GM12878 (cell line): ENCODE measurements around the gene CTRL. TPM values are rescaled to one million over a fixed set of nuclear protein-coding genes. Genes with fewer than 3 reads are reported as not detected.

Source experiments
- ATAC-seq: fragments of 200-7000 bp; cut with Tn5 transposase; 3 replicates; pipeline ENCODE4 v1.9.1; 2020; ENCODE audit warnings: mild to moderate bottlenecking, moderate library complexity
- BruUV-seq: library from RNA; stranded (reverse); fragments of 400-500 nt; replicated peaks from 2 replicates; lab custom pipeline; 2021; lab: Mats Ljungman, UMichigan
- CTCF ChIA-PET: fragments of 300-600 bp; sonication (Branson Sonifier 250); formaldehyde crosslinking; extraction: SDS; loops from one replicate; lab custom pipeline; 2021; ENCODE audit warnings: inconsistent platforms; lab: Yijun Ruan, JAX
- POLR2A ChIA-PET: fragments of 350-600 bp; formaldehyde crosslinking; extraction: SDS; loops from one replicate; lab custom pipeline; 2021; ENCODE audit warnings: inconsistent platforms; lab: Charles Lee
- RAD21 ChIA-PET: fragments of 300-600 bp; sonication (Branson Sonifier 250); formaldehyde crosslinking; loops from one replicate; lab custom pipeline; 2023; ENCODE audit warnings: antibody characterized with exemption; ENCODE audit not compliant: unreplicated experiment; lab: Charles Lee
- SMC1A ChIA-PET: fragments of 300-600 bp; sonication (Branson Sonifier 250); formaldehyde crosslinking; loops from one replicate; lab custom pipeline; 2023; ENCODE audit not compliant: unreplicated experiment, uncharacterized antibody; lab: Charles Lee
- DNase-seq: peaks from one replicate; pipeline ENCODE4 v3.0.0-alpha.2; 2011; ENCODE audit warnings: low read depth, low spot score
- FAIRE-seq: peaks from 3 replicates; lab custom pipeline; 2011; peaks lifted over from hg19 to GRCh38; lab: Jason Lieb, UNC
- H2AFZ ChIP-seq: 2 replicates; pipeline ENCODE4 v1.6.0; 2011; ENCODE audit warnings: low read depth, low read length, control low read depth; ENCODE audit not compliant: control insufficient read depth
- H3K27ac ChIP-seq: 2 replicates; pipeline ENCODE4 v1.5.1; 2011; ENCODE audit warnings: control low read depth; ENCODE audit not compliant: control insufficient read depth, insufficient read depth
- H3K27me3 ChIP-seq, 2 experiments: replicated peaks in 1 of 2; 2 replicates each; pipeline versions ENCODE4 v1.6.0 to v1.6.1; 2011; ENCODE audit warnings: low read length in 1 of 2; ENCODE audit not compliant: control insufficient read depth in 2 of 2, insufficient read depth in 2 of 2
- H3K36me3 ChIP-seq, 2 experiments: 2 replicates each; pipeline ENCODE4 v1.5.1; 2011; ENCODE audit warnings: low read length in 1 of 2; ENCODE audit not compliant: control insufficient read depth in 2 of 2, insufficient read depth in 2 of 2
- H3K4me1 ChIP-seq: 2 replicates; pipeline ENCODE4 v1.6.1; 2011; ENCODE audit warnings: mild to moderate bottlenecking, low read length, moderate library complexity, mixed read lengths; ENCODE audit not compliant: control insufficient read depth, insufficient read depth
- H3K4me2 ChIP-seq: 2 replicates; pipeline ENCODE4 v1.6.0; 2011; ENCODE audit warnings: control low read depth; ENCODE audit not compliant: control insufficient read depth, insufficient read depth
- H3K4me3 ChIP-seq: fragments of 200-600 bp; sonication (generic); 2 replicates; pipeline ENCODE4 v1.5.1; 2016
- H3K79me2 ChIP-seq: 2 replicates; pipeline ENCODE4 v1.6.0; 2011; ENCODE audit warnings: low read length; ENCODE audit not compliant: control insufficient read depth, insufficient read depth
- H3K9ac ChIP-seq: 2 replicates; pipeline ENCODE4 v1.8.0; 2011; ENCODE audit warnings: low read length, control low read depth, mixed read lengths; ENCODE audit not compliant: control insufficient read depth, insufficient read depth
- H3K9me3 ChIP-seq: replicated peaks from 3 replicates; pipeline ENCODE4 v1.5.1; 2011; ENCODE audit warnings: mild to moderate bottlenecking, low read length; ENCODE audit not compliant: control insufficient read depth, insufficient read depth
- H4K20me1 ChIP-seq: 2 replicates; pipeline ENCODE4 v1.6.0; 2011; ENCODE audit not compliant: control insufficient read depth, insufficient read depth
- FOXK2 ChIP-seq: fragments of 450-650 bp; IDR thresholded peaks from 2 replicates; pipeline ENCODE4 v1.6.1; 2017; ENCODE audit warnings: mild to moderate bottlenecking, moderate library complexity
- HDAC2 ChIP-seq: fragments of 200-600 bp; sonication (generic); IDR thresholded peaks from 2 replicates; pipeline ENCODE4 v1.6.1; 2017
- IRF4 ChIP-seq: IDR thresholded peaks from 2 replicates; pipeline ENCODE4 v1.6.1; 2011; ENCODE audit warnings: low read depth, low read length
- KLF5 ChIP-seq: fragments of 450-650 bp; IDR thresholded peaks from 2 replicates; pipeline ENCODE4 v1.6.1; 2014; ENCODE audit warnings: mild to moderate bottlenecking; ENCODE audit not compliant: partially characterized antibody
- NFXL1 ChIP-seq: fragments of 450-650 bp; IDR thresholded peaks from 2 replicates; pipeline ENCODE4 v1.6.1; 2017; ENCODE audit warnings: antibody characterized with exemption, mild to moderate bottlenecking, borderline replicate concordance
- SMAD1 ChIP-seq: fragments of 450-650 bp; IDR thresholded peaks from 2 replicates; pipeline ENCODE4 v1.6.1; 2018; ENCODE audit warnings: mild to moderate bottlenecking, low read depth; ENCODE audit not compliant: partially characterized antibody
- STAT3 ChIP-seq: IDR thresholded peaks from 2 replicates; pipeline ENCODE4 v1.6.1; 2011; ENCODE audit warnings: low read depth, low read length, improper control_type of control experiment
- TCF3 ChIP-seq: IDR thresholded peaks from 2 replicates; pipeline ENCODE4 v1.6.1; 2012; ENCODE audit warnings: low read depth, mild to moderate bottlenecking, low read length, borderline replicate concordance; ENCODE audit not compliant: insufficient read depth
- ZNF217 ChIP-seq: fragments of 450-650 bp; IDR thresholded peaks from 2 replicates; pipeline ENCODE4 v1.6.1; 2017; ENCODE audit warnings: antibody characterized with exemption, mild to moderate bottlenecking
- WGBS: methylation state at CpG from one replicate; pipeline ENCODE4 v1.1.6; 2016; ENCODE audit warnings: low lambda C conversion rate; ENCODE audit not compliant: insufficient replicate concordance, insufficient coverage; ENCODE audit errors: missing lambda C conversion rate; 5-methylcytosine and 5-hydroxymethylcytosine counted together
- in situ Hi-C: fragments of 300-500 bp; cut with MboI; formaldehyde crosslinking; loops from 9 replicates; pipeline ENCODE4 v1.14.3; 2018; ENCODE audit warnings: mixed read lengths
- intact Hi-C: fragments of 100-400 bp; cut with micrococcal nuclease; formaldehyde crosslinking; loops from one replicate; pipeline ENCODE4 v1.14.2; 2022; ENCODE audit not compliant: unreplicated experiment
- polyA plus RNA-seq, 11 experiments: library from polyadenylated mRNA; depleted of rRNA in 4 of 11; unstranded in 6 of 11; stranded (reverse) in 5 of 11; fragments of >200 nt; fragmentation: Nextera tagmentation in 4 of 11; fragmentation: Illumina TruSeq in 1 of 11; extraction: Ambion mirVana in 4 of 11; extraction: Trizol in 1 of 11; gene quantifications; 1 replicate in 1 of 11; 2 replicates in 10 of 11; pipeline versions ENCODE4 v1.2.1 to v1.2.3, GENCODE V29; 2011 to 2016; ENCODE audit warnings: inconsistent platforms in 2 of 11, missing spikeins in 2 of 11, low read depth in 1 of 11
- total RNA-seq, 4 experiments: library from RNA; depleted of rRNA in 3 of 4; stranded (reverse); fragments of >200 nt in 3 of 4; fragmentation: Illumina TruSeq in 1 of 4; extraction: Trizol in 1 of 4; gene quantifications; 2 replicates each; pipeline versions ENCODE4 v1.2.1 to v1.2.3, GENCODE V29; 2013 to 2021
- TF ChIP-seq, protein P1 (sequence below): fragments of 450-650 bp; IDR thresholded peaks from 2 replicates; pipeline ENCODE4 v1.6.1; 2016; ENCODE audit warnings: mild to moderate bottlenecking, moderate library complexity, borderline replicate concordance
- TF ChIP-seq, protein P2 (sequence below): fragments of 450-650 bp; IDR thresholded peaks from 2 replicates; pipeline ENCODE4 v1.6.1; 2014; ENCODE audit warnings: mild to moderate bottlenecking
- TF ChIP-seq, protein P3 (sequence below): IDR thresholded peaks from 2 replicates; pipeline ENCODE4 v1.6.1; 2012; ENCODE audit warnings: low read depth, low read length, improper control_type of control experiment
- TF ChIP-seq, protein P4 (sequence below), 3 experiments: IDR thresholded peaks in 2 of 3; conservative IDR thresholded peaks in 1 of 3; 2 replicates each; pipeline ENCODE4 v1.5.1; 2011; ENCODE audit warnings: low read depth in 3 of 3, low read length in 3 of 3, mild to moderate bottlenecking in 3 of 3, control low read depth in 2 of 3, moderate library complexity in 2 of 3, inconsistent platforms in 1 of 3, mixed read lengths in 1 of 3; ENCODE audit not compliant: control insufficient read depth in 2 of 3, insufficient read depth in 1 of 3; ENCODE audit errors: extremely low read depth in 1 of 3

Gene CTRL
- total and polyA plus RNA-seq, 10 of the 15 experiments (the other 5 are each of a cell fraction or from before 2014, with no cell fraction given) = 1.1 to 4.9 (median 2.6) TPM

DNA sequence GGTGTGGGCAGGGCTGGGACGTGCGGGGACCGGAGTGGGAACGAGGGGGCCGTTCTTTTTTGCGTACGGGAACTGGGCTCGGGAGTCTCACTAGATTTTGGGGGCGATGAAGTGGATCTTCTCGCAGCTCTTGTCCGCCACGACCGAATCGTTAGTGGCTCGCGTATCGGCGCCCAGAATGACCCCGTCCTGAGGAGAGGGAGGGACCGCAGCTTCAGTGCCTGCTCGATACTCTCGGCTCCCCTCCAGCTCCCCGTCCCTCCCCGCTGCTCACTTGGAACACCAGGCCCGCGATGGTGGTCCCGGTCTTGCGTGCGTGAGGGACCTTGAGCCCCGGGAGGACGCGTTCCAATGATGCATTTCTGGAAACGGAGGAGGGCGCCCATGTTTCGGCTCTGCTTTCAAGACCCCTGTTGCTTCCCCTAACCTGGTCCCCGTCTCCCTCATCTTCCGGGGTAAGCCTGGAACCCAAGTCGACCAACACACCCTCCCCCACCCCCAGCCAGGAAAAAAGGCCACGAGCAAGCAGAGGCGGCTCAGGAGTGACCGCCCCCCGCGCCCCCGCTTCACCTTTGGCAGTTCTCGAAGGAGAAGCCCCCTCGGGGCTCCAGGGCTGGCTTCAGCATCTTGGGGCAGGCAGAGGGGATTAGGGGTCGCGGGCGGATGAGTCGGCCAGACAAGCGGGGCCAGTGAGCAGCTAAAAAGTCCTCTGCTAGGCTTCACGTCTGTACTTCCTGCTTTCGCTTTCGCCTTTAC lies 4.6 kb upstream of the CTRL start, which contains the start of gene PSMB10:
PSMB10 (minus strand) TSS at position 727 of the 756 bp plus-strand sequence; CDS start at position 626, 101 bp downstream.
- peak; percentile 97 for FAIRE-seq
- ChIA-PET CTCF (interaction anchor here (0.6 to 3.5 kb wide), 19 partner anchors 8 to 415 kb away, joined by 3 to 15 read pairs (median 3); partner anchors contain the start of gene NRN1L), RAD21 (interaction anchor here (0.7 to 1.7 kb wide), 22 partner anchors 26 to 455 kb away, joined by 3 to 10 read pairs (median 3); partner anchors contain the start of genes ATP6V0D1, DDX28, DUS2 and EDC4), POLR2A (interaction anchor here (0.5 to 3.4 kb wide), 20 partner anchors 8 to 455 kb away, joined by 3 to 16 read pairs (median 3); partner anchors contain the start of genes ACD, ATP6V0D1, CTCF and LCAT), SMC1A (interaction anchor here (0.9 to 2.0 kb wide), 12 partner anchors 10 to 266 kb away, joined by 3 to 6 read pairs (median 3); partner anchors contain the start of genes NFATC3 and NUTF2)
- WGBS = 1% methylated on average over 51 of the region's 54 CpGs
- DNase-seq = no peak
- H2AFZ ChIP-seq = no peak within 1 kb of the TSS; the same call in 1 of the 2 replicates
- H3K4me3 ChIP-seq = peak within 1 kb of the TSS; percentile 89
- H3K27me3 ChIP-seq = no peaks in the 10 kb centered on the region
- peaks cover 31% of the 10 kb centered on the region for H3K79me2 ChIP-seq
- peak within 1 kb of the TSS; percentile 98 for H3K27ac ChIP-seq
- peak within 1 kb of the TSS; percentile 82 for H3K4me2 ChIP-seq
- intact Hi-C loops (loop anchor here (2.0 to 5.0 kb wide), 2 partner anchors 90 to 106 kb away; partner anchors contain the start of genes CENPT and NUTF2), in situ Hi-C loops (no loop called here)
- ATAC-seq = peak; percentile 45
- TSS peak; percentile 92 for BruUV-seq
- H3K36me3 ChIP-seq = peaks cover 21 to 23% of the 10 kb centered on the region in 2 experiments
- peaks cover 12% of the 10 kb centered on the region for H3K4me1 ChIP-seq
- peak within 1 kb of the TSS; percentile 94 for H3K9ac ChIP-seq
- no peaks in the 10 kb centered on the region for H4K20me1 ChIP-seq
- no peaks in the 10 kb centered on the region for H3K9me3 ChIP-seq
- TF ChIP-seq KLF5 = peak; percentile 62
- TF ChIP-seq HDAC2 = no peak
- no peak for TF ChIP-seq TCF3
- no peak for TF ChIP-seq SMAD1
- TF ChIP-seq, protein P1, sequence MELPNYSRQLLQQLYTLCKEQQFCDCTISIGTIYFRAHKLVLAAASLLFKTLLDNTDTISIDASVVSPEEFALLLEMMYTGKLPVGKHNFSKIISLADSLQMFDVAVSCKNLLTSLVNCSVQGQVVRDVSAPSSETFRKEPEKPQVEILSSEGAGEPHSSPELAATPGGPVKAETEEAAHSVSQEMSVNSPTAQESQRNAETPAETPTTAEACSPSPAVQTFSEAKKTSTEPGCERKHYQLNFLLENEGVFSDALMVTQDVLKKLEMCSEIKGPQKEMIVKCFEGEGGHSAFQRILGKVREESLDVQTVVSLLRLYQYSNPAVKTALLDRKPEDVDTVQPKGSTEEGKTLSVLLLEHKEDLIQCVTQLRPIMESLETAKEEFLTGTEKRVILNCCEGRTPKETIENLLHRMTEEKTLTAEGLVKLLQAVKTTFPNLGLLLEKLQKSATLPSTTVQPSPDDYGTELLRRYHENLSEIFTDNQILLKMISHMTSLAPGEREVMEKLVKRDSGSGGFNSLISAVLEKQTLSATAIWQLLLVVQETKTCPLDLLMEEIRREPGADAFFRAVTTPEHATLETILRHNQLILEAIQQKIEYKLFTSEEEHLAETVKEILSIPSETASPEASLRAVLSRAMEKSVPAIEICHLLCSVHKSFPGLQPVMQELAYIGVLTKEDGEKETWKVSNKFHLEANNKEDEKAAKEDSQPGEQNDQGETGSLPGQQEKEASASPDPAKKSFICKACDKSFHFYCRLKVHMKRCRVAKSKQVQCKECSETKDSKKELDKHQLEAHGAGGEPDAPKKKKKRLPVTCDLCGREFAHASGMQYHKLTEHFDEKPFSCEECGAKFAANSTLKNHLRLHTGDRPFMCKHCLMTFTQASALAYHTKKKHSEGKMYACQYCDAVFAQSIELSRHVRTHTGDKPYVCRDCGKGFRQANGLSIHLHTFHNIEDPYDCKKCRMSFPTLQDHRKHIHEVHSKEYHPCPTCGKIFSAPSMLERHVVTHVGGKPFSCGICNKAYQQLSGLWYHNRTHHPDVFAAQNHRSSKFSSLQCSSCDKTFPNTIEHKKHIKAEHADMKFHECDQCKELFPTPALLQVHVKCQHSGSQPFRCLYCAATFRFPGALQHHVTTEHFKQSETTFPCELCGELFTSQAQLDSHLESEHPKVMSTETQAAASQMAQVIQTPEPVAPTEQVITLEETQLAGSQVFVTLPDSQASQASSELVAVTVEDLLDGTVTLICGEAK = no peak
- TF ChIP-seq, protein P2, sequence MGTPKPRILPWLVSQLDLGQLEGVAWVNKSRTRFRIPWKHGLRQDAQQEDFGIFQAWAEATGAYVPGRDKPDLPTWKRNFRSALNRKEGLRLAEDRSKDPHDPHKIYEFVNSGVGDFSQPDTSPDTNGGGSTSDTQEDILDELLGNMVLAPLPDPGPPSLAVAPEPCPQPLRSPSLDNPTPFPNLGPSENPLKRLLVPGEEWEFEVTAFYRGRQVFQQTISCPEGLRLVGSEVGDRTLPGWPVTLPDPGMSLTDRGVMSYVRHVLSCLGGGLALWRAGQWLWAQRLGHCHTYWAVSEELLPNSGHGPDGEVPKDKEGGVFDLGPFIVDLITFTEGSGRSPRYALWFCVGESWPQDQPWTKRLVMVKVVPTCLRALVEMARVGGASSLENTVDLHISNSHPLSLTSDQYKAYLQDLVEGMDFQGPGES = no peak
- TF ChIP-seq, protein P3, sequence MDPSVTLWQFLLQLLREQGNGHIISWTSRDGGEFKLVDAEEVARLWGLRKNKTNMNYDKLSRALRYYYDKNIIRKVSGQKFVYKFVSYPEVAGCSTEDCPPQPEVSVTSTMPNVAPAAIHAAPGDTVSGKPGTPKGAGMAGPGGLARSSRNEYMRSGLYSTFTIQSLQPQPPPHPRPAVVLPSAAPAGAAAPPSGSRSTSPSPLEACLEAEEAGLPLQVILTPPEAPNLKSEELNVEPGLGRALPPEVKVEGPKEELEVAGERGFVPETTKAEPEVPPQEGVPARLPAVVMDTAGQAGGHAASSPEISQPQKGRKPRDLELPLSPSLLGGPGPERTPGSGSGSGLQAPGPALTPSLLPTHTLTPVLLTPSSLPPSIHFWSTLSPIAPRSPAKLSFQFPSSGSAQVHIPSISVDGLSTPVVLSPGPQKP = no peak; the same call in 1 of the 2 replicates
- no peak for TF ChIP-seq STAT3
- no peak for TF ChIP-seq FOXK2
- TF ChIP-seq, protein P4, sequence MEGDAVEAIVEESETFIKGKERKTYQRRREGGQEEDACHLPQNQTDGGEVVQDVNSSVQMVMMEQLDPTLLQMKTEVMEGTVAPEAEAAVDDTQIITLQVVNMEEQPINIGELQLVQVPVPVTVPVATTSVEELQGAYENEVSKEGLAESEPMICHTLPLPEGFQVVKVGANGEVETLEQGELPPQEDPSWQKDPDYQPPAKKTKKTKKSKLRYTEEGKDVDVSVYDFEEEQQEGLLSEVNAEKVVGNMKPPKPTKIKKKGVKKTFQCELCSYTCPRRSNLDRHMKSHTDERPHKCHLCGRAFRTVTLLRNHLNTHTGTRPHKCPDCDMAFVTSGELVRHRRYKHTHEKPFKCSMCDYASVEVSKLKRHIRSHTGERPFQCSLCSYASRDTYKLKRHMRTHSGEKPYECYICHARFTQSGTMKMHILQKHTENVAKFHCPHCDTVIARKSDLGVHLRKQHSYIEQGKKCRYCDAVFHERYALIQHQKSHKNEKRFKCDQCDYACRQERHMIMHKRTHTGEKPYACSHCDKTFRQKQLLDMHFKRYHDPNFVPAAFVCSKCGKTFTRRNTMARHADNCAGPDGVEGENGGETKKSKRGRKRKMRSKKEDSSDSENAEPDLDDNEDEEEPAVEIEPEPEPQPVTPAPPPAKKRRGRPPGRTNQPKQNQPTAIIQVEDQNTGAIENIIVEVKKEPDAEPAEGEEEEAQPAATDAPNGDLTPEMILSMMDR (IDR thresholded peaks at IDR 0.05 in 2 of 3, conservative IDR thresholded peaks at IDR 0.05 in 1 of 3; ENCODE audit: control insufficient read depth in 2 of 3, extremely low read depth in 1 of 3, insufficient read depth in 1 of 3, low read depth in 3 of 3, low read length in 3 of 3) = peak in 1 of 3 experiments; percentile 14; a peak in 1 of 6 replicates
- TF ChIP-seq IRF4 = no peak
- TF ChIP-seq ZNF217 = no peak
- no peak for TF ChIP-seq NFXL1
